HG03025 (cell line): ENCODE data around the gene TIMM8B.
A peak's percentile ranks its signal among the peaks of the same experiment; 100 is the strongest.
"Not testable (repeated sequence)": the region's sequence is repeated elsewhere in the genome, so short reads cannot be mapped to it uniquely, and the experiment has no call there.

Experiments
- ATAC-seq: cut with Tn5 transposase; IDR thresholded peaks from one replicate; pipeline ENCODE4 v1.9.1; 2021; ENCODE audit warnings: mild to moderate bottlenecking, moderate library complexity; ENCODE audit not compliant: unreplicated experiment, low FRiP score

Gene TIMM8B

GRCh38 chr11:112085822-112086421 lies 634 bp downstream of the TIMM8B start:
- ATAC-seq: peak; percentile 21

DNA sequence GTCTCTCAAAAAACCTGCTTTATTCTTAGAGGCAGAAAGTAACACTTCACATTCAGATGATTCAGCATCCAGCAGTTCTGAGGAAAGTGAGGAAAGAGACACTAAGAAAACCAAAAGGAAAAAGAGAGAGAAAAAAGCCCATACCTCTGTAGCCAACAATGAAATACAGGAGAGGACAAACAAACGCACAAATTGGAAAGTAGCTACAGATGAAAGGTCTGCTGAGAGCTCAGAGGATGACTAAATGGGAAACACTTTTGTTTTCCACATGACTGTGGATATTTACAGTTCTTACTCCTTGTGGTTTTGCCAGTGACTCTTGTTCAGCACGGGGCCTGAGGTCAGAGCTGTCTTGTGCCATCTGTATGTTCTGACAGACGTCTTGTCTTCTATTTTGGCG lies 3.8 kb downstream of the TIMM8B start:
- ATAC-seq: no peak

- peak; percentile 88 for ATAC-seq
Measured at GRCh38 chr11:112073941-112074811, 12.4 kb downstream of the TIMM8B start, which contains the start of the genes NKAPD1 and PIH1D2. TSS of gene NKAPD1 (plus strand) at chr11:112074299. CDS start at chr11:112075575, 1,276 bp downstream. TSS of gene PIH1D2 (minus strand) at chr11:112074017. CDS start at chr11:112073174, 843 bp downstream.

GRCh38 chr11:112062923-112063322 lies 23.6 kb downstream of the TIMM8B start:
- no peak for ATAC-seq

- no peak for ATAC-seq
Measured at GRCh38 chr11:112058103-112058502, 28.5 kb downstream of the TIMM8B start.

DNA sequence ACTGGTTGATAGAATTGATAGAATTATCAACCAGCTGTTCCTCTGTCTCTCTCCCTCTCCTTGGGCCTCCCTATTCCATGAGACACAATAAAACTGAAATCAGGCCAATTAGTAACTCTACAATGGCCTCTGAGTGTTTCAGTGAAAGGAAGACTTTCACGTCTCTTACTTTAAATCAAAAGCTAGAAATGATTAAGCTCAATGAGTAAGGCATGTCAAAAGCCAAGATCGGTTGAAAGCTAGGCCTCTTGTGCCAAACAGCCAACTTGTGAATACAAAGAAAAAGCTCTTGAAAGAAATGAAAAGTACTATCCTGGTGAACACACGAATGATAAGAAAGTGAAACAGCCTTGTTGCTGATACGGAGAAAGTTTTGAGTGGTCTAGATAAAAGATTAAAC lies 29.4 kb downstream of the TIMM8B start:
- ATAC-seq: no peak

DNA sequence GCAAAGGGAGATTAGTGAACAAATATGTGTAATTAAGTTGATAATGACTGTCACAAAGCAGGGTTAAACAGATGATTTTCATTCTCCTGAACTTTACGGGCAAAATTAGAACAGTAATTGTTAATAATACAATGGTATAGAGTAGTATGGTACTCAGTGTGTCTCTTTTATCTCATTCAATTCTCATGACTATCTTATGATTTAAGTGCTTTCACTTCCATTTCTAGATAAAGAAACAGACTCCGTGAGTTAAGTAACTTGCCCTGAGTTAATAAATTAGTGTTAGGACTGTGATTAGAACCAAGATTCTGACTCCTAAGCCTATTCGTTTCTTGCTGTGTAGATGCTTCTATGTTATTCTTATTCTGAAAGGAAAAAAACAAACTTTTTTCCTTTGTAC lies 34.8 kb downstream of the TIMM8B start:
- ATAC-seq: no peak

DNA sequence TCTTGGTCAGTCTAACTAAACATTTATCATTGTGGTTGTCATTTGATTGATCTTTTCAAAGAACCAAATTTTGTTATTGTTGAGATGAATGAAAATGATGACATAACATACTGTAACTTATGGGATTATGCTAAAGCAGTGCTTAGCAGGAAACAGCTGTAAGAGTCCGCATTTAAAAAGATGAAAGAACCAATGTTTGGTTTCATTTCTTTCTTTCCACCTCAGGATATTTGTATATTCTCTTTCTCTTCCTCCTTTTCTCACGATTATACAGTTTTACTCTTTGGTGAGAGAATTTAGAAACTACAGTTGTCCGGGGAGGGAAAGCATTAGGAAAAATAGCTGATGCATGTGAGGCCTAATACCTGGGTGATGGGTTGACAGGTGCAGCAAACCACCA lies 35.8 kb downstream of the TIMM8B start:
- peak; percentile 87 for ATAC-seq

GRCh38 chr11:112049777-112050176 lies 36.8 kb downstream of the TIMM8B start:
- ATAC-seq: no peak

GRCh38 chr11:112048256-112048655 lies 38.3 kb downstream of the TIMM8B start:
- ATAC-seq: not testable (repeated sequence)

GRCh38 chr11:112046647-112047046 lies 39.9 kb downstream of the TIMM8B start:
- not testable (repeated sequence) for ATAC-seq

GRCh38 chr11:112044961-112045360 lies 41.6 kb downstream of the TIMM8B start:
- no peak for ATAC-seq

DNA sequence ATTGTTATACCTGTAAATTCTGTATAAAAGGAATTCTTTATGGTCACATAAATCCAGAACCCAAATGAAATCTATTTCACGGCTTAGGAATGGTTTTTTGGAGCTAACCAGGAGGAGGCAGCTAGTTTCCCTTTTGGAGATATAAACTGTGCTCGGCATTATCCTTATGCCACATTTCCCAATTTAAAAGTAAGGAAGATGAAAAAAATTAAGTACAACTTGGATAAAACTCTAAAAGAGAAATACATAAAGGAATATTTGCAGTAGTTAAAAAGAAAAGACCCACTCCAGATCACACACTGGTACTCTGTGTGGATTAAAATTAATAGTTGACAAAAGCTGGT lies 43.6 kb downstream of the TIMM8B start:
- ATAC-seq: no peak

GRCh38 chr11:112042161-112042960 lies 44.2 kb downstream of the TIMM8B start:
- no peak for ATAC-seq

- ATAC-seq: no peak
Measured at GRCh38 chr11:112037527-112037926, 49.0 kb downstream of the TIMM8B start.
